GM18508 (cell line): ENCODE results near the gene OPCML.

Source experiments
- ATAC-seq: cut with Tn5 transposase; IDR thresholded peaks from one replicate; pipeline ENCODE4 v1.9.1; 2021; ENCODE audit warnings: moderate number of reproducible peaks; ENCODE audit not compliant: insufficient read depth, unreplicated experiment

The OPCML gene

GRCh38 chr11:133053124-133053776 lies 479.1 kb downstream of the OPCML start:
- ATAC-seq = no peak

DNA sequence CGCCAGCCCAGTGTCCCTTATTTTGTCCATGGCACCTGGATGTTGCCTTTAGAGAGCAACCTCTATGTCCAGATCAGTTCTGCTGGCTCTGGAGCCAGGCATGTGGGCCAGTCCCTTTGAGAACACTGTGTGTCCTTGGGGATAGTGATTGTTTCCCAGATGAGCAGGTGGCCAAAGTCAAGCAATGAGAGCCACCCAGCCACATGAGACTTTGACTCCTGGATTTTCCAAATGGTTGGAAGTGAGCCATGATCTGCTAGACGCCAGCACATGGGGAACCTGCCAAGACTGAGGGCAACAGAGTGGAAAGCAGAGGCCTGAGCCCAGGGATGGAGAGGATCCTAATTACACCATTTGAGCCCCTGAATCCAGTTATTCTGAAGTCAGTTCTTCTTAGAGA lies 479.8 kb downstream of the OPCML start:
- no peak for ATAC-seq

- no peak for ATAC-seq
Measured at GRCh38 chr11:133049244-133050019, 482.9 kb downstream of the OPCML start.

DNA sequence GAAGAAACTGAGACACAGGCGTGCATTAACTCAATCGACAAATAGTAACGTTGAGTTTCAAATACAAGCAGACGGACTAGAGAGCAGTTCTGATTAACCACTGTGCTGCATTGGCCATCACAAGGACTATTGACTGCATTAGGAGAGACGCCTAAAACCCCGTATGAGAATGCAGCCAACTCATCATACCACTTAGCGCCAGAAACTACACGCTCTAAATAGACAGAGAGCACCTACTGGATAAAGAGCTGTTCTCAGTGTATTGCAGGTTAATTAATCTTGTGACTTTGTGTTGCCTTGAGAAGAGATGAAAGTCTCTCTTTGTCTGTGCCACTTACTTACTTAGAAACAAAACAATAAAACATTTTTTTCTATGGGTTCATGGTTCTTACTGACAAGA lies 484.0 kb downstream of the OPCML start:
- no peak for ATAC-seq

- no peak for ATAC-seq
Measured at GRCh38 chr11:133047771-133048115, 484.6 kb downstream of the OPCML start.

DNA sequence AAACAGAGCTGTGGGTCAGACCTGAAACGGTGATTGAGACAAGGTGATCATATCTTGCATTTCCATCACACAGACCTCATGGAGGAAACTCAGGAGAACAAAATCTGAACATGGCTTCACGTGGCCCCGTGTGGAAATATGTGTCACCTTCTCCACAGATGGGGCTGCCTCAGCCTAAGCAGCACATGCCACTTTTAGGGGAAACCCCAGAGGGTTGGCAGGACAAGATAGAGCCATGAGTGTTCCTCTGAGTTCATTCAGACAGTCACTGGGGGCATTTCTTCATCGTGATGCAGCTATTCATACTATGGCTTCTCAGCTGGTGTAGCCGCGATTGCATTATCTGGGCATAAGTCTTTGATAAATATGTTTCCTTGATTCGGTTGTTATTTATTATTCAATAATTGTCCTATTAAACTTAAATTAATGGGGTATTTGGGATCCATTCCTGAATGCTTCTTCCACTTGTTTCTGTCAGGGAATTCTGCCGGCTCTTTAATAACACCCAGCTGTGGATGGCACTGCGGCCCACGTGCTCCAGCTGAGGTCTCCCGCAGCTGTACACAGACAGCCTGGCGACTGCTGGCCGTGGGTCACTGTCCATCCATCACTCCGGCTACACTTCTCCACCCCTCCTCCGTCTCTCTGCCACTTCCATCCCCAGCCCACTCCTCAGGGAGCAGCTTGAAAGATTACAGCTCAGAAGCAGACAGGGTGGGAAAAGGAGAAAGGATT lies 485.1 kb downstream of the OPCML start:
- no peak for ATAC-seq

DNA sequence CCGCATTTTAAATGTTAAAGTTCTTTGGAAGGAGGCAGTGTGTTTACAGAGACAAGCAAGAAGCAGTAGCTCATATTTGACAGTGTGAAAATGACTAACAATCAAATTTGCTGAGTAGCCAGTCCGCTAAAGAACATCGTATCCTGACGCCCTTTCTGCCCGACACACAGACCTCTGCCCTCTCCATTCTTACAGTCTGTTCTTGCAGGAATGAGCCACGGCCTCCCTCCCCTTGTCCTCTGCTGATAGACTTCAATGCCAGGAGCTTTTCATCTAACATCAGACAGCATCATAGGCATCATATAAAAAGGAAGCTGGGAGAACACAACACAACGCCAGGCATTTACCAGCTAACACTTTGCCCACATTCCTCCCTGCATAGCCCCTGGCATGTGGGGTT lies 486.0 kb downstream of the OPCML start:
- no peak for ATAC-seq

DNA sequence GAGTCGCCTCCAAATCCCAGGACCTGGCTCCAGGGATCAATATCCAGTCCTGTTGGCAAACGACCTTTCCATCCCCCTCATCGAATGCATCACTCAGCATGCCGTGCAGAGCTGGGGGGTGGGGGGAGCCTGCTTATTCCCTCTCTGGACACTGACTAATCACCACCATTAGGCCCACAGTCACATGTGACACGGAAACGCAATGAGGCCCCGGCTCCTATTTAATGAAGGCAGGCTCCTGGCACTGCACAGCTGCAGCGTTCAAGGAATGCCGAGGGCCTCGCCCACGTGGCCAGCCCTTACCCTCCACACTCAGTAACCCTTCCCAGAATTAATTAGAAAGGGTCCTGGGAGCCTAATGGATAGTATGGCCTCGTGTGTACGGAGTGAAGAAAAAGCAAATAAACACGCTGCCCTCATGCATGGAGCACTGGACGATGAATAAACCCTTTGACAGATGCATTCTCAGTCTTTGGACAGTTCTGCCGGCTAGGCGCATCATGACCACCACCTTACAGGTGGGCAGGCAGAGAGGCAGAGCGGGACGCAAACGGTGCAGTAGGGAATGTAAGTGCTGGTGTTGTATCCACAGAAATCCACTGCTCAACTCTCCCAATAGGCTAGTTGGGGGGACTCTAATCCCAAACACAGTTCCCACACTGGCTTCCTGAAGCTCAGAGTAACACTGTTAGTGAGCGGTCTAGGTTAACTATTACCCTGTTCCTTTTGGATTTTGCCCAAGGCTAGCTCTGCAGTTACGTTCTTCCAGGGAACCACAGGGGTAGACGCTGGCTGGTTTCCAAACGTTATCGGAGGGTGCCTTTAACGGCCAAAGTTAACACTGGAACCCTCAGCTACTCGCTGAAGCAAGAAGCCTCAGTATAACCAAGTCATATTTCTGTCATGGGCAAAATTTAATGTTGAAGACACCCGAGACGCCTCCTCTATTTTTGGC lies 490.1 kb downstream of the OPCML start:
- ATAC-seq = no peak

- ATAC-seq = no peak
Measured at GRCh38 chr11:133041181-133041580, 491.1 kb downstream of the OPCML start.

DNA sequence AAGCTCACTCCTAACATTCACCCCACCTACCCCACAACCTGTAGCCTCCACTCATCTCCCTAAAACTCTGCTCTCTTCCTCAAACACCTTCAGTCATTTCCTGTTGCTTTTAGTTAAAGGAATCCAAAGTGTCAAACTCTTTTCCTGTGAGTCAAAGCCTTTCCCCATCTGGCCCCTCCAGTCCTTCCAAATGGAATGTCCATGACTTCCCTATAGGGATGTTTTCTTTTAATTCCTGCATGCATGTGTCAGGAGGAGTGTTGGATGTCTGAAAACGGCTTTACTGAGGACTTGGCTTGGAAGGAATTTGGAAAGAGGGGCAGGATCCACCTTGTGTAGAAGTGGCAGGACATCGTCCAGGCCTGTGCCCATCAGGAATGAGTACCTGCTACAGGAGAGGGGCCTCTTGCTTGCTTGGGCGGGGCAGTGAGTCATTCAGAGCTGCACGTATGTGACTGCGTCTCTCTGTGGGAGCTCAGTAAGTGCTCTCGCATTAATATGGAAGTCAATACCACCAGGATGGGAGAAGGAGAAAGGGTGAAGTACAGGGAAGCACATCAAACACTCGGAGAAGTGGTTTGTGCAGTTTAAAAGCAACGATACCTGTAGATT lies 491.9 kb downstream of the OPCML start:
- no peak for ATAC-seq

GRCh38 chr11:133038850-133039249 lies 493.5 kb downstream of the OPCML start:
- ATAC-seq = no peak

- ATAC-seq = no peak
Measured at GRCh38 chr11:133034929-133035328, 497.4 kb downstream of the OPCML start.

DNA sequence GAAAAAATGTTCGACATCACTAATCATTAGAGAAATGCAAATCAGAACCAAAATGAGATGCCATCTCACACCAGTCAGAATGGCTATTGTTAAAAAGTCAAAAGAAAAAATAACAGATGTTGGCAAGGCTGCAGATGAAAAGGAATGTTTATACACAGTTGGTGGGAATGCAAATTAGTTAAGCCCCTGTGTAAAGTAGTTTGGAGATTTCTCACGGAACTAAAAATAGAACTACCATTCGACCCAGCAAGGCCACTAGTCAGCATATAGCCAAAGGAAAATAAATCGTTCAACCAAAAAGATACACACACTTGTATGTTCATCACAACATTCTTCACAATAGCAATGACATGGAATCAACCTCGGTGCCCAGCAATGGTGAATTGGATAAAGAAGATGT lies 503.2 kb downstream of the OPCML start:
- no peak for ATAC-seq

DNA sequence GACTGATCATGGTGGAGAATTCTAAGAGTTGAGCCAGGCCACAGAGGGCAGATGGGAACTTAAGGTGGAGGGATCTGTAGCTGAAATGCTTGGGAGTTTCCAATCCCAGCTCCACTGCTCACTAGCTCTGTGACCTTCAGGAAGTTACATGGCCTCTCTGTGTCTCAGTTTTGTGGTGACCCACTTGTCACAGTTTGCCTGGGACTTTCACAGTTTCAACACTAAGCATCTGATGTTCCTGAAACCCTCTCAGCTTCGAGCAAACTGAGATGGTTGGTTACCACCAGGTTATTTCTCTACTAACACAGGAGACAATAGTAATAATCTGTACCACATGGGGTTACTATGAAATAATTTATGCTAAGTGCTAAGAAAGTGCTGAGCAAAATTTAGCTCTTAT lies 505.3 kb downstream of the OPCML start:
- no peak for ATAC-seq

DNA sequence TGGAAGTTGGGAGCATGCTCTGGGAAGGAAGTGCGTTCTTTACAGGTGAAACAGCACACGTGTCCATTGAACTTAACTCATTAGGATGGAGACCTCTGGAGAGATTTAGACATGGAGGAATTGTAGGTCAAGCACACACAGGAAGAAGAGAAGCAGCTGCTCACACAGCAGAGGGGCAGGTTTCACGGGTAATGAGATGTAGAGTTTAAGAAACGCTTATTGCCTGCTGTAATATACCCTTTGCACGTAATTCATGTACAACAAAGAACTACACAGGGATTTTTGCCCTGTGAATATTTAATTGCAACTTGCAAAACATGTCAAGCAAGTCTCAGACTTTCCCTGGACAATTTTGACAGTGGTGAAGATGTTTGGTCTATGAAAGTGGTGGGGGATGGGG lies 508.0 kb downstream of the OPCML start:
- ATAC-seq = no peak

GRCh38 chr11:133023232-133023631 lies 509.1 kb downstream of the OPCML start:
- ATAC-seq = no peak

DNA sequence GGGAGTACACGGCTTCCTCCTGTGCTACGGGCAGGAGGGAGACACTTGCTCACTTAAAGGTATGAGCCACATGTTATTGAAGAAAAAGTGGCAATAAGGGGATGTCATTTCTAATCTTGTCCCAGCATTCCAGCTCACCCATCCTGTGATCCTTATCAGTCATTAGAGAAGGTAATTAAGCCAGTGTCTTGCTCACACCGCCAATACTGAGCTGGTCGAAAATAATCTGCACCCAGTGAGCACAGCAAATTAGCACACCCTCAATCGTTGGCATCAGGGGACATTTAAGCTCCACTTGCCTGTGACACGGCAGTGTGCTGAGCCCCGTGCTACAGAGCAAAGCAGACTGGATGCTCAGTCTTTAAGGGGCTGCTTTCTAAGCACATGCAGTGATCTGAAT lies 510.7 kb downstream of the OPCML start:
- ATAC-seq = no peak

DNA sequence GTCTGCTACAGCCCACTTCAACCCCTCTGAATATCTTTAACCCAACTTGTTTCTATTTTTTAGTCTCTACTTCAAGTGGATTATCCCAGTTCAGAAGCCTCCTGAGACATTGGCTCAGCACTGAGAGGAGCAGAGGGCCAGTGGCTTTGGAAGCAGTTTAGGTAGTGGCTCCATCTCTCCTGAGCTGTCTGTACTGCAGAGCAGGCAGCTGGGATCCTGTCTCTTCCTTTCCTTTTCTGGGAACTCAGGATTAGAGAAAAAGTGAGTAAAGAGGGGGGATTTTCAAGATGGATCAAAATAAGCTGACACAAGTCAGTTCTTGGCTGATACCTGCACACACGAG lies 512.0 kb downstream of the OPCML start:
- ATAC-seq = no peak

DNA sequence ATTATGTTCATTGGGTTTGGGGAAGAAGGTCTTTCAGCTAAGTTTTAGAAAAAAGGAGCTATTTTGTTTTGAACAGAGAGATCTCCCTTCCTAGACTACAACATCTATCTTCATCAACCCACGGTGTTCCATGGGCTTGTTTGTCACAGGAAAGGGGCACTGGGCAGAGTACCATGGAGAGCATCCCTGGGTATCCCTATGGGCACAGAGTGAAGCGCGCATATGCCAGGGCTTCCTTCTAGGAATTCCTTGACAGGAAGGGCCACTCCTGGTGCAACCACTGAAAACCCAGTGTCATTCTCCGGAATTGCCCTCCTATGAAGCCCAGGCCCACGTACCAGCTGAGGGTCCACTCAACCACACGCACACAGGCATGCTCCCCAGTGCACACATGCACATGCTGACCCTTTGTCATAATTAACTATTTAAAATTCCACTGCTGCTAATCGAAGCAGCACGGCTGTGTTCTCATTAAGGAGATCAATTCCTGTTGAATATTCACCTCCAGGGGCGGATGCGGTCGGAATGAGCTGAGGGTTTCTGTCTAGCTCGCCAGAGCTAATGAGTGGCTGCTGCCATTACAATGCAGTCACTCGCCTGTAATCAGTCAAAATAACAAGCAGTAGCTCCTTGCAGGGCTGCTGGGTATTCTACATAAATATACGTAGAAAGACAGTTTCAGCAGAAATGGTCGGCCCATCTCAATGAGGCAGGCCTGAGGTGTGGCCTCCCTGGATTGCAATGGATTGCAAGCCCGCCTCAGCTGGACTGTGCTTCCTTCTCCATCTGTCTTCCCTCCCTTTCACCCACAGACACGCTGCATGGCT lies 512.5 kb downstream of the OPCML start:
- no peak for ATAC-seq
